HL-60 (cell line): ENCODE measurements around the gene BAG3.

ENCODE experiments used
- GABPA ChIP-seq: IDR thresholded peaks from 2 replicates; pipeline ENCODE4 v1.6.1; 2012; ENCODE audit warnings: low read depth
- POLR2AphosphoS5 ChIP-seq: IDR thresholded peaks from 2 replicates; pipeline ENCODE4 v1.6.1; 2012; ENCODE audit warnings: low read depth
- SPI1 ChIP-seq: IDR thresholded peaks from 2 replicates; pipeline ENCODE4 v1.6.1; 2012; ENCODE audit warnings: low read depth, mild to moderate bottlenecking, borderline replicate concordance
- TF ChIP-seq, protein P1 (sequence below): IDR thresholded peaks from one replicate; pipeline ENCODE4 v1.5.1; 2011; ENCODE audit warnings: low read length, control low read depth, inconsistent platforms; ENCODE audit not compliant: insufficient read depth
- TF ChIP-seq, protein P2 (sequence below): IDR thresholded peaks from 2 replicates; pipeline ENCODE4 v1.6.1; 2012; ENCODE audit warnings: low read depth; ENCODE audit not compliant: insufficient replicate concordance

DNA sequence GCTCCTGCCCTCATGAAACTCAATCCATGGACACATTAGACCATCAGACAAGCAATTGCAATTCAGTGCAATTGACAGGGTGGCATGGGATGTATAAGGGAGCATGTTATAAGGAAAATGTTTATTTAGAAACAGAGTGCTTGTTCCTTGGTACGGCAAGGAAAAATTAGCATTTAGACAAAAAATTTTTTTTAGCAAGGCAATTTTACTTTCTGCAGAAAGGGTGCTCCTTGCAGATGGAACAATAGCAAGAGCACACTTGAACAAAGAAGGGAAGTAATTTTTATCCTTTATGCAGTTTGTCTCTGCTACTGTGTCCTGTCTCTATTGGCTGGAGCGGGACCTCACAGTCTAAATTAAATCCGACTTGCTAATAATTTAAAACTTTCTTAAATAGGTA, 6.2 kb upstream of the BAG3 start:
- TF ChIP-seq, protein P1, sequence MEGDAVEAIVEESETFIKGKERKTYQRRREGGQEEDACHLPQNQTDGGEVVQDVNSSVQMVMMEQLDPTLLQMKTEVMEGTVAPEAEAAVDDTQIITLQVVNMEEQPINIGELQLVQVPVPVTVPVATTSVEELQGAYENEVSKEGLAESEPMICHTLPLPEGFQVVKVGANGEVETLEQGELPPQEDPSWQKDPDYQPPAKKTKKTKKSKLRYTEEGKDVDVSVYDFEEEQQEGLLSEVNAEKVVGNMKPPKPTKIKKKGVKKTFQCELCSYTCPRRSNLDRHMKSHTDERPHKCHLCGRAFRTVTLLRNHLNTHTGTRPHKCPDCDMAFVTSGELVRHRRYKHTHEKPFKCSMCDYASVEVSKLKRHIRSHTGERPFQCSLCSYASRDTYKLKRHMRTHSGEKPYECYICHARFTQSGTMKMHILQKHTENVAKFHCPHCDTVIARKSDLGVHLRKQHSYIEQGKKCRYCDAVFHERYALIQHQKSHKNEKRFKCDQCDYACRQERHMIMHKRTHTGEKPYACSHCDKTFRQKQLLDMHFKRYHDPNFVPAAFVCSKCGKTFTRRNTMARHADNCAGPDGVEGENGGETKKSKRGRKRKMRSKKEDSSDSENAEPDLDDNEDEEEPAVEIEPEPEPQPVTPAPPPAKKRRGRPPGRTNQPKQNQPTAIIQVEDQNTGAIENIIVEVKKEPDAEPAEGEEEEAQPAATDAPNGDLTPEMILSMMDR: no peak
- TF ChIP-seq POLR2AphosphoS5 (no peak), GABPA (no peak), SPI1 (no peak)
- TF ChIP-seq, protein P2, sequence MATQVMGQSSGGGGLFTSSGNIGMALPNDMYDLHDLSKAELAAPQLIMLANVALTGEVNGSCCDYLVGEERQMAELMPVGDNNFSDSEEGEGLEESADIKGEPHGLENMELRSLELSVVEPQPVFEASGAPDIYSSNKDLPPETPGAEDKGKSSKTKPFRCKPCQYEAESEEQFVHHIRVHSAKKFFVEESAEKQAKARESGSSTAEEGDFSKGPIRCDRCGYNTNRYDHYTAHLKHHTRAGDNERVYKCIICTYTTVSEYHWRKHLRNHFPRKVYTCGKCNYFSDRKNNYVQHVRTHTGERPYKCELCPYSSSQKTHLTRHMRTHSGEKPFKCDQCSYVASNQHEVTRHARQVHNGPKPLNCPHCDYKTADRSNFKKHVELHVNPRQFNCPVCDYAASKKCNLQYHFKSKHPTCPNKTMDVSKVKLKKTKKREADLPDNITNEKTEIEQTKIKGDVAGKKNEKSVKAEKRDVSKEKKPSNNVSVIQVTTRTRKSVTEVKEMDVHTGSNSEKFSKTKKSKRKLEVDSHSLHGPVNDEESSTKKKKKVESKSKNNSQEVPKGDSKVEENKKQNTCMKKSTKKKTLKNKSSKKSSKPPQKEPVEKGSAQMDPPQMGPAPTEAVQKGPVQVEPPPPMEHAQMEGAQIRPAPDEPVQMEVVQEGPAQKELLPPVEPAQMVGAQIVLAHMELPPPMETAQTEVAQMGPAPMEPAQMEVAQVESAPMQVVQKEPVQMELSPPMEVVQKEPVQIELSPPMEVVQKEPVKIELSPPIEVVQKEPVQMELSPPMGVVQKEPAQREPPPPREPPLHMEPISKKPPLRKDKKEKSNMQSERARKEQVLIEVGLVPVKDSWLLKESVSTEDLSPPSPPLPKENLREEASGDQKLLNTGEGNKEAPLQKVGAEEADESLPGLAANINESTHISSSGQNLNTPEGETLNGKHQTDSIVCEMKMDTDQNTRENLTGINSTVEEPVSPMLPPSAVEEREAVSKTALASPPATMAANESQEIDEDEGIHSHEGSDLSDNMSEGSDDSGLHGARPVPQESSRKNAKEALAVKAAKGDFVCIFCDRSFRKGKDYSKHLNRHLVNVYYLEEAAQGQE: no peak
